GM19351 (cell line): ENCODE results near the gene KIF17.

Source experiments
- ATAC-seq: cut with Tn5 transposase; IDR thresholded peaks from one replicate; pipeline ENCODE4 v1.9.1; 2021; ENCODE audit warnings: mild to moderate bottlenecking, moderate library complexity; ENCODE audit not compliant: unreplicated experiment

KIF17 gene

GRCh38 chr1:20663969-20664715 lies 53.7 kb downstream of the KIF17 start:
- no peak for ATAC-seq

- ATAC-seq, result no peak
These were observed 54.4 kb downstream of the KIF17 start for GRCh38 chr1:20663365-20663764.

GRCh38 chr1:20662110-20662475 lies 55.7 kb downstream of the KIF17 start:
- no peak for ATAC-seq

GRCh38 chr1:20661207-20662109 lies 56.3 kb downstream of the KIF17 start, which contains the start of gene DDOST:
DDOST (minus strand) TSS chr1:20661369; CDS start chr1:20661350, 19 bp downstream.
- ATAC-seq, result peak; percentile 94

- ATAC-seq, result peak; percentile 8
These were observed 57.0 kb downstream of the KIF17 start for GRCh38 chr1:20660847-20661206.

GRCh38 chr1:20660363-20660762 lies 57.4 kb downstream of the KIF17 start:
- no peak for ATAC-seq

DNA sequence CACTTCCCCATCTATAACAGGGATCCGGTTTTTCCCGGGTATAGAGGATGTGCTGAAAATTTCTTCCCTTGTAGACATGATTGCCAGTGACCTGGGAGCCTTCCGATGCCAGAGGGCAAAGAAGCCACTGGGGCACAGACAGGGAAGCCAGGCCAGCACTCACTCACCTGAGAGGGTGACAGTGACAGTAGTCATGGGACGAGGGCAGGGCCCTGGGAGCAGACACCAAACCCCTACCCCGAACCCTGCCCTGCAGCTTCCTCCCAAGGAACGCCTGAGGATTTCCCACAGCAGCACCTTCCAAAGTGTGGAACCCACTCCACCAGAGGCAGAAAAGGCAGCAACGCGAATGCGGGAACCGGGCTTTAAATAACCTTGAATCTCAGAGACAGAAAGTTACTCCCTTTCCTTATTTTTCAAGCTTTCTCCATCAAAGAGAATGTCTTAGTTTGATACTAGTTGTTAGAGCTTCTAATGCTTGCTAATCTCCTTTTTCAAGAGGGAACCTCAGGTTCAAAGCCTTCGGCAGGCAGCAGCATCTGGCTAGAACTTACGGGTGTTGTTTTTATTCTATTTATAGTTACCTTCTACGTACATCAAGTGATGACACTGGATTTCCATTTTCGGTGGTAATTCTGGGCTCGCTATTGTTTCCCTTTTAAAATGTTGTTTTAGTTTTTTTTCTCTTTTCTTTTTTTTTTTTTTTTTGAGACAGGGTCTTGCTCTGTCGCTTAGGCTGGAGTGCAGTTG lies 59.5 kb downstream of the KIF17 start:
- no peak for ATAC-seq

GRCh38 chr1:20657024-20657423 lies 60.8 kb downstream of the KIF17 start:
- ATAC-seq, result no peak

DNA sequence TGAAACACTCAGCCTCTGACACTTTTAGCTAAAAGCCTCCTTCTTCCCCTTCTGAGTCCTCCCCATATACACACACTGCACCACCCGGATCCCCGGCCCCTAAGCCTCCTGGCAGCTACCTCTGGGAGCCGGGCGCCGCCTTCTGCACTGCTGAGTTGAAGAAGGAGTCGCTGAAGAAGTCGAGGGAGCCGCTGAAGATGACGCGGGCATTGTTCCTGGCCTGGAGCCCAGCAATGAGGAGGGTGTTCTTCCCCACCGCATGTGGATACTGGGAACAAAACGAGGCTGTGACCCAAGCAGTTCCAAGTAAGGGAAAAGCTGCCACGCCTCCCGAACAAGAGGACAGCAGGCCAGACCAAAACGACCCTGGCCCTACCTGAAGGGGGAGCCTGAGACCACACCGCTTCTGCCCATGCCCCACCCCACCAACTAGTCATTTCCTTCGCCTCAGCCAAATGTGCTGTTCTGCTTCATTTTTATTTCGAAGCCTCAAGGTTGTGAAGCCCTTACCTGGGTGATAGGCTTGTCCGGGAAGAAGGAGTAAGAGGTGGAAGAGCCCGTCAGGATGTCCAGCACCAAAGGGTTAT lies 63.6 kb downstream of the KIF17 start:
- no peak for ATAC-seq

DNA sequence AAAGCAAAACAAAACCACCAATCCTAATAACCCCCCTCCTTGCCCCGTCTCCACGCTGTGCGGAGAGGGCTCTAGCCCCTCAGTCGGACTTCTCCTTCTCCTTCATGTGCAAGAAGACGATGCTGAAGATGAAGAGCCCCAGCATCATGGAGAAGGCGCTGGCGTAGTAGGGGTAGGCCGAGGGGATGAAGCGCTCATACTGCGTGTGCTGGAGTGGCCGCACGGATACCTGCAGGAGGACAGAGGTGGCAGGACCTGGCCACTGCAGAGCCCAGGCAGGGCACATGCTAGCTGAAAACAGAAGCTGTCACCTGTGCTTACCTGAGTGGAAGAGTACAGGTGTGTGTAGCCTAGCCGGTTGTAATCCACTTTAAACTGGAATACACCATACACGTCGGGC lies 65.5 kb downstream of the KIF17 start:
- ATAC-seq, result no peak

DNA sequence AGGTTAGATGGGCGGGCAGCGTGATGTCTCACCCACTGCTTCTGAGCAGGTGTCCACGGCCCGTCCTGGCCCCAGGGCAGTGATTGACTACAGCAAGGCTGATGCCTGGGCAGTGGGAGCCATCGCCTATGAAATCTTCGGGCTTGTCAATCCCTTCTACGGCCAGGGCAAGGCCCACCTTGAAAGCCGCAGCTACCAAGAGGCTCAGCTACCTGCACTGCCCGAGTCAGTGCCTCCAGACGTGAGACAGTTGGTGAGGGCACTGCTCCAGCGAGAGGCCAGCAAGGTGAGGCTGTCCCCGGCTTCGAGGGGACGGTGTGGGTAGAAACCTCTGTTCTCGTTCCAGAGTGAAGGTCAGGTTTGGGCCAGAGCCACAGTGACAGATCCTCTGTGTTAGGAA lies 68.9 kb downstream of the KIF17 start:
- ATAC-seq, result no peak

DNA sequence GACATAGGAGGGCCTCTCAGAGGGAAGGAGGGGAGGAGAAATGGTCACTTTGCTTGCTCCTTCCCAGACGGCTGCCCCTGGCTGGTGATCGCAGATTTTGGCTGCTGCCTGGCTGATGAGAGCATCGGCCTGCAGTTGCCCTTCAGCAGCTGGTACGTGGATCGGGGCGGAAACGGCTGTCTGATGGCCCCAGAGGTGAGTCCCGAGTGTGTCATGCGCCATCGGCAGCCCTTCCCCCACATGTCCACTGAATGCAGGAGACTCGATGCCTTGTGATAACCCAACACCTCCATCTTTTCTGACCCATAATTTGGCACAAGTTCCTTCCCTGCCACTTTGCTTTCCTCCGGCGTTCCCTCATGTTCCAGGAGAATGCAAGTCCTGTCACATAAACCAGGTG lies 69.4 kb downstream of the KIF17 start:
- ATAC-seq, result no peak

DNA sequence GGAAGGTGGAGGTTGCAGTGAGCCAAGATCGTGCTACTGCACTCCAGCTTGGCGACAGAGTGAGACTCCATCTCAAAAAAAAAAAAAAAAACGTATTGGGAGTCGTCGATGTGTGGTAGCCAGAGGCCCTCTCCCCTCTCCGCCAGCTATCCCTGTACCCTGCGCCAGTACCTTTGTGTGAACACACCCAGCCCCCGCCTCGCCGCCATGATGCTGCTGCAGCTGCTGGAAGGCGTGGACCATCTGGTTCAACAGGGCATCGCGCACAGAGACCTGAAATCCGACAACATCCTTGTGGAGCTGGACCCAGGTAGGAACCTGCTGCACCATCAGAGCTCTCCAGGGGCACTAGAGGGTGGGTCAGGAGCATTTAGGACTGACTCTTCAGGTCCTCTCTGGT lies 72.4 kb downstream of the KIF17 start:
- no peak for ATAC-seq

DNA sequence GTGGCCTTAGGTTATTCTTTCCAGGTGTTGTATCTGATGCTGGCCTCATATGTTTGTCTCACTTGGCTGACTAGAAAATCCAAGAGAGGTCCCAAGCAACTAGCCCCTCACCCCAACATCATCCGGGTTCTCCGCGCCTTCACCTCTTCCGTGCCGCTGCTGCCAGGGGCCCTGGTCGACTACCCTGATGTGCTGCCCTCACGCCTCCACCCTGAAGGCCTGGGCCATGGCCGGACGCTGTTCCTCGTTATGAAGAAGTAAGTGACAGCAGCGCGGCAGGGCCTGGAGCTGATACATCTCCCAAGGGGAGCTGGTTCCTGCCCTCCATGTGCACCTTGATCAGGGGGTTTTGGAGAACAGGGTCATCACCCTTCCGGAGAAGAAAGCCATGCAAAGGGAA lies 73.4 kb downstream of the KIF17 start:
- no peak for ATAC-seq

- no peak for ATAC-seq
These were observed 74.7 kb downstream of the KIF17 start for GRCh38 chr1:20643080-20643479.

GRCh38 chr1:20641975-20642374 lies 75.8 kb downstream of the KIF17 start:
- no peak for ATAC-seq

DNA sequence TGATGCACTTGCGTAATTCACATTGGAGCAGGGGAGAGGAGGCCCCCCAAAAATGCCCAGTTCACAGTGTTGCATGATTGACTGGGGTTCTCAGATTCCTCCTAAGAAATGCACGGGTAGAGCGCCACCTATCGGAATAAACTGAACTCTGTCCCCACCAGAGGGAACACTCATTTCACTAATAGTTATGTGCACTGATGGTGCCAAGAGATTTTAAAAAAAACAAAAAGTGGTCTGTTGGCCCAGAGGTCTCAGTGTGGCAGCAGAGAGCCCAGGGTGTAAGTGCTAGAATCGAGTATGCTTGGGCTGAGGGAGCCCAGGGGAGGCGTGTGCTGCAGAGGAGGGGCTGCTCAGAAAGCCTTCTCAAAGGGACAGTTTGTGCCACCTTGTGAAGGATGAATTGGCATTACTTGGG lies 77.6 kb downstream of the KIF17 start:
- ATAC-seq, result no peak

DNA sequence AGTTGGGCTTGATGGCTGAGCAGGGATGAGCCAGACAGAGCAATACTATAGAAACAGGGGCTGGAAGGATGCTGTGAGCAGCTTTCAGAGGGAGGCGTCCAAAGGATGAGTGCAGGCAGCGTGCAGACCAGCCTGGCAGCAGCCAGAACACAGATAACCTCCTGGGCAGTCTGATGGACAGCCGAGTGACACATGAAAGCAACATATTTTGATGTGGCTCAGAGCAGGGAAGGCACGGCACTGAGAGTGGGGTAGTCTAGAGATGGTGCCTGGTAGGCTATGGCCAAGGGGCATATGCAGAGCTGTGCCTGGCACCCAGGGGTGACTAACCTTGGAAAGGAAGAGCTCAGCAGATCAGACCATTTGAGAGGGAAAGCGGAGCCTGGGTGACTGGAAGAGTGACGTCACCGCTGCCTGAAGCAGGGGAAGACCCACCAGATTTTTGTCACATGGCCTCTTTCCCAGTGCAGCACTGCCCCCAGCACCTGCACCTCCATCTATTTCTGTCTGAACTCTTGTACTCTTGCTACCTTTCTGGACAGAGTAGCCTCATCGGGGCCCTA lies 80.9 kb downstream of the KIF17 start:
- ATAC-seq, result no peak

DNA sequence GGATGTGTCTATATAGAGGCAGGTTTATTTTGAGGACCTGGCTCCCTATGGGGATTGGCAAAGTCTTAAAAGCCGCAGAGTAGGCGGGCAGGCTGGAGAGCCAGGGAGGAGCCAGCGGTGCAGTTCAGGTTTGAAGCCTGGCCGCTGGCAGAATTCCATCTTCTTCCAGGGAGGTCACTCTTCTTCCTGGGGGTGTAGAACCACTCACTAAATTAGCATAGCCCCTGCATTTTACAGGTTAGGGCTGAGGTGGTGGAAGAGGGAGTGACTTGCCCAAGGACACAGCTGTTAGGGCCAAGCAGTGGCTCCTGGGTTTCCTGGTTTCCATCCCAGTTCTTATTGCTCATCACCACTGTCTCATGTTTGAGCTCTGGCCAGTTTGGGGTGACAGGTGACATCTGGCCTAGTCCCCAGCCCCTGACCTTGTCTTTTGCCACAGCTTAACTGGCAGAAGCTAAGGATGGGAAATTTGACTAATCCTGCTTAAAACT lies 83.2 kb downstream of the KIF17 start:
- ATAC-seq, result no peak

DNA sequence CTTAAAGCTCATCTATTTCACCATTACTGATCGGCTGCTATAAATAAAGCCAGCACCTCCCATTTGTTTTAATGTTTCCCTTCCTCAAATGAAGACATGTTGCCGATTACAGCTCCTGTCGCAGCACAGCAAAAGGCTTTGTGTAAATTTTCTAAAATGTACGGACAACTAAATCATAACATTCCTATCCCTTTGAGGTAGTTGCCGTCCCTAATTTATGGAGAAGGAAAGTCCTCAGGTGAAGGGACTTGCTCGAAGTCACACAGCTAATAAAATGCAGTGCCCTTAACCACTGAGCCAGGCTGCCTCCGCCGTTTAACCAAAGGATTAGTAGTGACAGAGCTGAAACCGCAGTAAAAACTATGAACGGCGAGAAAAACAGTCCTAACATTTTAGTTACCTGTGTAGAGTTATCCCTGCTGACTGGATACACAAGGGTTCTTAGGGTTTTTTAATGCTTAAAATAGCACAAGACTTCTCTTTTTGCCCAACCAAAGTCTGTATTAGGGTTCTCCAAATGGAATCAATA lies 83.7 kb downstream of the KIF17 start:
- no peak for ATAC-seq
